Inferior parietal cortex (tissue), 1 donor: Measurements from ENCODE around the gene AACS.
"Not testable (repeated sequence)": the region's sequence is repeated elsewhere in the genome, so short reads cannot be mapped to it uniquely, and the experiment has no call there.

Experiments
- DNase-seq: peaks from one replicate; pipeline ENCODE4 v3.0.0-alpha.2; 2016; ENCODE audit errors: extremely low spot score

The AACS gene

DNA sequence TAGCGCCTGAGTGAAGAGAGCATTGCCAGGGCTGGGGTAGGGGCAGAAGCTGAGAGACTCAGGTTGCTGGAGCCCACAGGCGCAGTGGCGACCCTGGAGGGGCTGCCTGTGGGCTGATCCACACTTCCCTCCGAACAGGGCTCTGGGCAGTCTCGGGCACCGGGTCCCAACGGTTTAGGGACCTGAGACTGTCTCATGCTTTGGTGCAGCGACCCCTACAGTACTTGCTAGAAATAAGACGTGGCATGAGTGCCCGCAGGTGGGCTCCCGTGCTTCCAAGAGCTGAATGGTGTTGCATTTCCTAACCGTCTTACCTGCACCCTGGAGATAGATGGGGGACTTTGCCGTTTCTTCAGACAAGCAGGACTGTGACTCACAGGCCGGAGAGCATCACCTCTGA is 57.4 kb downstream of the AACS start:
- no peak for DNase-seq

GRCh38 chr12:125124320-125124966 is 59.2 kb downstream of the AACS start:
- DNase-seq: no peak

DNA sequence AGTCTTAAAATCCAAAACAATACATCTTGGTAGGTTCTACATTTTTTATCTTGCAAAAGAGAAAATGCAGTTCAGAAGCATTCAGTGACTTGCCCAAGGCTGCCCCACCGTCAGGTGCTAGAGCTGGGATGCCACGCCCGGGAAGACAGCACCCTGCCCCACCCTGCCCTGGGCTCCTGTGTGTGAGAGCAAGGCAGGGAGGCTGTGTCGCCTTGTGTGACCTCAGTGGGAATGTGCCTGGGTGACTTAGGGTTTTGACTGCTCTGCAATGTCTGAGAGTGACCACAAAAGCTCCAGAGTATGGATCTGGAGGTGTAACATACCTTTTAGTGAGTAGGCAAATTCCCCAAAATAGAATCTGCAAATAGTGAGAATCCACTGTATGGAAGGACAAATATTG is 60.0 kb downstream of the AACS start:
- DNase-seq: no peak

DNA sequence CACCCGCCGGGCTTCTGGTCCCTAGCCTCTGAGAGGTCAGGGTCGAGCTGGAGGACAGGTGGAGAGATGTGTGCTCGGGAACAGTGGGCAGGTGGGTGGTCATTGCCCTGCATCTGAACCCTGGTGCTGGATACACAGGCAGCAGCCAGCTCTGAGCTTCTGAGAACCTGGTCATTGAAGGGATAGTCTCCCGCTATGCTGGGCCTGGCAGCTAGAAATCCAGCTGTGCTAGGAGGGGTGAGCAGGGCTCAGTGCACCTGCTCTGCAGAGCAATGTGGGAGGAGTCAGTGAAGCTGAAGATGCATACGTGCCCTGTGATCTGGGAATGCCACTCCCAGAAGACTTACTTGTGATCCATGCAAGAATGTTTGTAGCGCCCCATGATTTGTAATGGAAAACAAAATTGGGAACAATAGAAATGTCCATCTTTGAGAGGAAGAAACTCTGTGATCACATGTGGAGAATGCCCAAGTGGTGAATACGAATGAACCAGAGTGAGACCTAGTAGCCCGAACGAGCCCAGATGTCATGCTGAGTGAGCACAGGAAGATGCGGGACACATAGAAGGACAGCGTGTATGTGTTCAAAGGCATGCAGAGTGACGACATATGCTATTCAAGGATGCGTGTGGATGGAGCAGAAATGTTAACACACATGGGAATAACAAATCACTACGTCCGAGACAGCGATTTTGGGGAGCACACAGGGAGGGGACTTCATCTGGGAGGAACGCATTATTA is 63.4 kb downstream of the AACS start:
- DNase-seq: no peak

GRCh38 chr12:125129179-125129571 is 63.9 kb downstream of the AACS start:
- DNase-seq: no peak

DNA sequence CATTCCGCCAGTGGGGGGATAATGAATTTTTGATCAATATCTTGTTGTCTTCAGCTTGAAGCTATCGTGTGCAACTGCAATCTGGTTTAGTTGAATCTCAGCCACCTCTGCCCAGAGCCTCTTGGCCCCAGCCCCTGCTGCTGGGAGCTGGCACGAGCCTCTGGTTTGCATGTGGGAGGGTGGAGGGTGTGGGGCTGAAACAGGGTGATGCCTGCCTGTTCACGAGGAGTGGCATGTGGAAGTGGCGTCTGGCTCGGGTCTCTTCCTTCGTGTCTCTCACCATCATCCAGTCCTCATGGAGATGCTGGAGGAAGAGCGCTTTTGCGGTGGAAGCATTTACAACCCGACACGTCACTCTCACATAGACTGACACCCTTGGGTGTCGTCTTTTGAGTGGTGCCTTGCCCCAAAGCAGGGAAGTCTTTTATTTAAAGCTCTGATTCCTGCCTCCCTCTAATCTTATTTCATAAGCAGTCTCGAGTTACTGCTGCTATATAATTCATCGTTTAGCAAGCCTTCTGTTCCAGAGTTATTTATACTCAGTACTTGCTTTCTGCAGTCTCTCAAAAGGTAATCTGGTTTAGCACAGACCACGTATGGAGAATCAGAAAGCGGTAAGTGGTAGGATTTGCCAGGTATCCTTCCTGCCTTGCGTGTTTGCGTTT is 64.5 kb downstream of the AACS start:
- DNase-seq: peak; percentile 59

GRCh38 chr12:125131958-125132357 is 66.7 kb downstream of the AACS start:
- no peak for DNase-seq

DNA sequence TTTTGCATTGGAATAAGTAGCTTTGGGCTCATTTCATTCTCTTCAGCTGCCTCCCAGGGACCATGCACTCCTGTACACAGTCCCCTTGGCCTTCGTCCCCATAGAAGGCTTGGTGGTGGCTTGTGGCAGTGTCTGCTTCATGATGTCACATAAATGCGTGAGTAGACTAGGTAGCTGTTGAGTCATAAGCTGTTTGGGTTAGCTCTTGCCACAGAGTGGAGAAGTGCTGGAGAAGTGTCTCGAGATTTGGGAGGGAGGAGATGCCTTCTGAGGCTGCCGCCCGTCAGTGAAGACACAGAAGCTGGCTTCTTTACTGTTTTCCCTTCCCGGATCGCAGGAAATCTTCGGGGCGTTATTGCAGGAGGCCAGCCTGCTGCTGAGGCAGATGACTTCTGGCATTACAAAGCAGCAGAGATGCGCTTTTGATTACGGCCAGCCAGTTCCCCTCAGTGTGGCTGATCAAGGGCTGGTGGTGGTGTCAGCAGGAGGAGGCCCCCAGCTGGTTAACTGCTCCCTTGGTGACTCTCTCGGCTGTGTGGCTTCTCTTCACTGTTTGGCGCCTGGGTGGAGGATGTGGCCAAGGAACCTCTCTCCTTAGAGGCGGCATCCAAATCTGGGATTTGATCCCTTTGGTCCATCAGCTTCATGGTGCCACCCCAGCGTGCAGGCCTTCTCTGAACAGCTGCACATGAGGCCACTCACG is 67.6 kb downstream of the AACS start:
- no peak for DNase-seq

GRCh38 chr12:125133616-125134015 is 68.4 kb downstream of the AACS start:
- DNase-seq: no peak

DNA sequence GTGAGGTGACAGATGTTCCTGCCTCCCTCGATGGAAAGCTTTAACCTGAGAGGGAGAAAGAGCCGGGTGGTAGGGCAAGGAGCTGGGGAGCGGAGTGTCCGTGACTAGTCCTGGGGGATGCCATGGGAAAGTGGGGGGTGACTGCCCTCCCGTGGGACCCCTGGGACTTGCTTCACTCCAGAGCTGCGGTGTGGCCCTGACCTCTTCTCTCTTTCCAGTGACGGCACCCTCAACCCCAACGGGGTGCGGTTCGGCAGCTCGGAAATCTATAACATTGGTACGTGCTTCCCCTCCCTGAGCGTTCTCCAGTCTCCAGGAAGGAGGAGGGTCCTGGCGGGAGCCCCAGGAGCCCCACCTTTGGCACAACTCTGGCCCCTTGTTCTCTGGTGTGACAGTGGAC is 69.3 kb downstream of the AACS start:
- DNase-seq: no peak

- DNase-seq: no peak
Observed at GRCh38 chr12:125135906-125136305, 70.7 kb downstream of the AACS start.

DNA sequence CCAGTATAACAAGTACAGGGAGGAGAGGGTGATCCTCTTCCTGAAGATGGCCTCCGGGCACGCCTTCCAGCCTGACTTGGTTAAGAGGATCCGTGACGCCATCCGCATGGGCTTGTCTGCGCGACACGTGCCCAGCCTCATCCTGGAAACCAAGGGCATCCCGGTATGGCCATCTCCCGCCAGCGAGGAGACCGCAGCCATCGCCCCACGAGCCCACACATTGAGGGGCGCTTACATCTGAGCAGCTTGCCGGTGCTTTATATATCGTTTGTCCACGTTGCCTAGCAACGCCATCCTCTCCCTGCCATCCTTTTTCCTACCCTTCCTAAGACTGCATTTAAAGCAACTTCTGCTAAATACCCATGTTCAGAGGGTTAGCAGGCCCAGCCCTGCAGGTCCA is 71.5 kb downstream of the AACS start:
- no peak for DNase-seq

- no peak for DNase-seq
Observed at GRCh38 chr12:125137766-125138344, 72.6 kb downstream of the AACS start.

DNA sequence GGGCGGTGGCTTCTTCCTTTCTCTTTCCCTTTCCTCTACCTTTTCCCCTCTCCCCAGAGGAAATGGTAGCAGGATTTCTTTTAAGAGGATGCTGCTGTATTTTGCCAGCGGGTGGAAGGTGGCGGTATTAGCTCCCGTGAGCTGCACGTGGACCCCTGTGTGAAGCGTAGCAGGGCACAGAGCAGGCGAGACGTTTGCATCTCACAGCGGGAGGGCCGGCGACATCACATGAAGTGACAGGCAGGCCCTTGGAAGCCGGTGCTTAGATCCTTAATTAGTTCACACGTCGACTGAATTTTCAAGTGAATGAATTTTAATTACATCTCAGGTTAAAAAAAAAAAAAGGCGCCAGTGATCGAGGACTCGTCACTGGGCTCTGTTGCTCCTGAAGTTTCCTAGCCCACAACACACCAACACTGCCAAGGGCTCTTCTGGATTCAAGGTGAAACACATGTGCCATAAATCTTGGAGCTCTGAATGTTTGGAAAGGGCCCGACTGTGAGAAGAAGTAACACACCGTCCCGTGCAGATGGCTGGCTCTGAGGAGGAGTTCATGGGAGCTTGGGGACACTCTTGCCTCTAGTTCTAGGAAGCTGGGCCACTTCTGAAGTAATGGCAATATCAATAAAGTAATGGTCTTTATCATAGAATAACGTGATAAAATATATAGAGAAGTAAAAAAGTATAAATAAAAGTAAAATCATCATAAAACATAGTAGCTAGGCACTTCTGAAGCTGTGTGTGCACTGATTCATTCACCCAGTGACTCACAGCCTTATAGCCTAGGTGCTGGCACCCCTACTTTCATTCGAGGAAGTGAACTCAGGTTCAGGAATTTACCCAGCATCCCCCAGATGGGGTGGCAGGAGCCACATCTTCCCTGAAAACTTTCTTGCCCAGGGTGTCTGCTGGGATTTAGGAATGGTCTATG is 75.3 kb downstream of the AACS start:
- no peak for DNase-seq

GRCh38 chr12:125141210-125141573 is 76.0 kb downstream of the AACS start:
- DNase-seq: not testable (repeated sequence)

DNA sequence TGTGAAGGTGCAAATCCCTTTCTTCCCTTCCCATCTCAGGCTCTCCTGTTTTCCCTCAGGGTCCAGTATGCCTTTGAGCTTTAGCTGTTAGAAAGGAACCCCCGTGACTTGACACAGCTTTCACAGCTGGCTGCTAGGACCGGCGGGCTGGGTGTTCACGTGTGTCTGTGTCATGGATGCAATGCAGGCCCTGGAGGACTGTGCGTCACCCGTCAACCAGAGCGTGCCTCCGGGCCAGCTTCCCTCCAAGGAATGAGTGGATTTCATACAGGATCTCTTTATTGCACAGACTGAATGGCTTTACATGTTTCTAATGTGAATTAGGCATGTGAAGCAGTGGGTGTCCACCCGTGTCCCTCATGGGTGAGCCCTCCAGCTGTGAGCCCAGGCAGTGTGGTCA is 77.4 kb downstream of the AACS start:
- no peak for DNase-seq

- no peak for DNase-seq
Observed at GRCh38 chr12:125143491-125143890, 78.3 kb downstream of the AACS start.

- no peak for DNase-seq
Observed at GRCh38 chr12:125145196-125145595, 80.0 kb downstream of the AACS start.

- DNase-seq: no peak
Observed at GRCh38 chr12:125148316-125148715, 83.1 kb downstream of the AACS start.

GRCh38 chr12:125149160-125150108 is 84.2 kb downstream of the AACS start:
- DNase-seq: no peak
